OCI-LY1 (cell line): ENCODE measurements around the gene SAMD9L.

ENCODE experiments used
- EZH2 ChIP-seq: fragments of 200-600 bp; sonication (generic), shearing (Covaris generic); IDR thresholded peaks from 2 replicates; pipeline ENCODE4 v1.8.0; 2017; ENCODE audit warnings: borderline replicate concordance, mixed run types, mild to moderate bottlenecking, antibody characterized with exemption, low read length, moderate library complexity, mixed read lengths
- TF ChIP-seq, protein P1 (sequence below): fragments of 200-600 bp; sonication (generic), shearing (Covaris generic); IDR thresholded peaks from 2 replicates; pipeline ENCODE4 v1.5.1; 2017; ENCODE audit warnings: mild to moderate bottlenecking, antibody characterized with exemption, low read length, moderate library complexity, mixed read lengths

DNA sequence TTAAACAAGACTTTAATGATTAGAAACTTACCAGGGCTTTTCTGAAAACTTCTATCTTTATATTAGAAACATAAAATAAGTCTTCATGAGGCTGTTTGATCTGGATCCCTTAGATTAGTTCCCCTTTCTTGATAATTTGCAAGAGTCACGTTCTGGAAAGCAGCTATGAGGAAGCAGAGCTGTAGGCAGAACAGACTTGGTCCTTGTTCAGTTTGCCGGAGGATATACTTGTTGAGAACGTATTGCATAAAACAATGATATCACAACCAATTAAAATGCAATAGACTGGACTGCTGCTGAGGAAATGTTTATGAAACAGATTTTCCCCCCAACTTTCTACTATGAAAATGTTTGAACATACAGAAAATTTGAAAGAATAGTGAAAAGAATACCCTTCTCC, 2.8 kb downstream of the SAMD9L start:
- TF ChIP-seq, protein P1, sequence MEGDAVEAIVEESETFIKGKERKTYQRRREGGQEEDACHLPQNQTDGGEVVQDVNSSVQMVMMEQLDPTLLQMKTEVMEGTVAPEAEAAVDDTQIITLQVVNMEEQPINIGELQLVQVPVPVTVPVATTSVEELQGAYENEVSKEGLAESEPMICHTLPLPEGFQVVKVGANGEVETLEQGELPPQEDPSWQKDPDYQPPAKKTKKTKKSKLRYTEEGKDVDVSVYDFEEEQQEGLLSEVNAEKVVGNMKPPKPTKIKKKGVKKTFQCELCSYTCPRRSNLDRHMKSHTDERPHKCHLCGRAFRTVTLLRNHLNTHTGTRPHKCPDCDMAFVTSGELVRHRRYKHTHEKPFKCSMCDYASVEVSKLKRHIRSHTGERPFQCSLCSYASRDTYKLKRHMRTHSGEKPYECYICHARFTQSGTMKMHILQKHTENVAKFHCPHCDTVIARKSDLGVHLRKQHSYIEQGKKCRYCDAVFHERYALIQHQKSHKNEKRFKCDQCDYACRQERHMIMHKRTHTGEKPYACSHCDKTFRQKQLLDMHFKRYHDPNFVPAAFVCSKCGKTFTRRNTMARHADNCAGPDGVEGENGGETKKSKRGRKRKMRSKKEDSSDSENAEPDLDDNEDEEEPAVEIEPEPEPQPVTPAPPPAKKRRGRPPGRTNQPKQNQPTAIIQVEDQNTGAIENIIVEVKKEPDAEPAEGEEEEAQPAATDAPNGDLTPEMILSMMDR: no peak
- no peak for TF ChIP-seq EZH2
